ENCODE data around the gene USP22.
"Not testable (repeated sequence)": the region's sequence is repeated elsewhere in the genome, so short reads cannot be mapped to it uniquely, and the experiment has no call there.

The USP22 gene

DNA sequence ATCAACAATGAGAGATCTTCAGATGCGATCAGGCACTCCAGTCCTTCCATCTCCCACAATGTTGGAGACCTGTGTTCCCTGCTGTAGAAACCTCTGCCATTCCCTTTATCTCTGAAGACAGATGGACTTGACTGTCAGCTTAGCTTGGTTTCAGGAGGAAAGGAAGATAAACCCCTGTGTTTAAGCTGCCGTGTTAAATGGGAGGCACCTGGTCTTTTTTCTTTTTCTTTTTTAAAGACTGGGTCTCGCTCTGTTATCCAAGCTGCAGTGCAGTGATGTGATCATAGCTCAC is 63.1 kb downstream of the USP22 start:
- Histone ChIP-seq H3F3A (ENCODE audit: control insufficient read depth, insufficient read depth) (no peaks in the 10 kb centered on the region), H3K4me2 (ENCODE audit: low read length) (no peak overlapping the region), H3K9me2 (replicated peaks; ENCODE audit: control insufficient read depth, low read length) (no peaks in the 10 kb centered on the region), H3K27me3 (ENCODE audit: control insufficient read depth, low read length) (peaks cover 7% of the 10 kb centered on the region), H4K20me1 (ENCODE audit: control insufficient read depth, insufficient read depth, low read depth, low read length) (0 out of 2 replicates have a peak, but pooled peaks cover 3% of the 10 kb centered on the region), H3K9me3 (ENCODE audit: control insufficient read depth, insufficient read depth, low read length) (no peaks in the 10 kb centered on the region), H3K79me2 (ENCODE audit: control insufficient read depth, low read length) (no peaks in the 10 kb centered on the region), H3K36me3 (ENCODE audit: control insufficient read depth, low read length) (no peaks in the 10 kb centered on the region), H3K27ac (ENCODE audit: low read depth, low read length) (no peak overlapping the region), H3K4me3 (ENCODE audit: low read length) (no peak overlapping the region), H3K4me1 (ENCODE audit: control insufficient read depth, low read length) (no peaks in the 10 kb centered on the region)
- no peak for TF ChIP-seq EZH2phosphoT487 (IDR thresholded peaks at IDR 0.05; ENCODE audit: borderline replicate concordance, low read length)
- TF ChIP-seq, protein P1, sequence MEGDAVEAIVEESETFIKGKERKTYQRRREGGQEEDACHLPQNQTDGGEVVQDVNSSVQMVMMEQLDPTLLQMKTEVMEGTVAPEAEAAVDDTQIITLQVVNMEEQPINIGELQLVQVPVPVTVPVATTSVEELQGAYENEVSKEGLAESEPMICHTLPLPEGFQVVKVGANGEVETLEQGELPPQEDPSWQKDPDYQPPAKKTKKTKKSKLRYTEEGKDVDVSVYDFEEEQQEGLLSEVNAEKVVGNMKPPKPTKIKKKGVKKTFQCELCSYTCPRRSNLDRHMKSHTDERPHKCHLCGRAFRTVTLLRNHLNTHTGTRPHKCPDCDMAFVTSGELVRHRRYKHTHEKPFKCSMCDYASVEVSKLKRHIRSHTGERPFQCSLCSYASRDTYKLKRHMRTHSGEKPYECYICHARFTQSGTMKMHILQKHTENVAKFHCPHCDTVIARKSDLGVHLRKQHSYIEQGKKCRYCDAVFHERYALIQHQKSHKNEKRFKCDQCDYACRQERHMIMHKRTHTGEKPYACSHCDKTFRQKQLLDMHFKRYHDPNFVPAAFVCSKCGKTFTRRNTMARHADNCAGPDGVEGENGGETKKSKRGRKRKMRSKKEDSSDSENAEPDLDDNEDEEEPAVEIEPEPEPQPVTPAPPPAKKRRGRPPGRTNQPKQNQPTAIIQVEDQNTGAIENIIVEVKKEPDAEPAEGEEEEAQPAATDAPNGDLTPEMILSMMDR (IDR thresholded peaks at IDR 0.05; ENCODE audit: low read depth, low read length, poor library complexity, severe bottlenecking) = no peak

DNA sequence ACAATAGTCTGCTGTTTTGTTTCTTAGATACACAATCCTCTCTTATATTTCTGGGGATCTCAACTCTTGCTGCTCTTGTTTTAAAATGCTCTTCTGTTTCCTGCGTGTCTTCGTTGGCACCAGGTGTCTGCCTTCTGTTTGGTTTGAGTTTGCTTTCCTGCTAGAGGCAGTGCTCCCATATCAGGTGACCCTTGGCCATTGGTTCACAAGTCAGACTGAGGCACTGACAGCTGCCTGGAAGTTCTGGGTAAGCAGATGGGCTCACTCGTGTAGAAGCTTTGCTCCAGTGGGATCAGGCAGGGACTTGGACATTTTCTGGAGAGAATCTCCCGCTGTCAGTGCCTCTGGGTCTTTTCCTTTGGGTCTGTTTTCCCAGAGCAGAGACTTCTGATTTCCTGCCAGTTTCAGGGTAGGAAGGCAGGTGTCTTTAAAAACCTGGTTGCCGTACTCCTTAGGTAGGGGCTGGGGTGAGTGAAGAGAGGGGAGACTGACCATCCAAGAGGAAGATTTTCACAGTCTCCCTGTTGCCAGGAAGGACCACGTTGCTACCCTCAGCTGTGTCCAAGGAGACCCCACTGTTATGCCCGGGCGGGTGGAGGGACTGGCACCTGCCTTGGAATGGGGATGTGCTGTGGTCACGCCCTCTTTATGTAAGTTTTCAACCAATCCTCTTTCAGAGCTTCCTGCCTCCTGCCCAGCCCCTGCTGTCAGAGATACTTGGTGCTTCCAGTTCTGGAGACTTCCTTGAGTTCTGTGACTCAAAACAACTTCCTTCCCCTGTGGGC is 63.6 kb downstream of the USP22 start:
- not testable (repeated sequence) for H3K9me3 ChIP-seq (ENCODE audit: control insufficient read depth, insufficient read depth, low read length); H3K4me1 ChIP-seq (ENCODE audit: control insufficient read depth, low read length); H3K9me2 ChIP-seq (replicated peaks; ENCODE audit: control insufficient read depth, low read length); H4K20me1 ChIP-seq (ENCODE audit: control insufficient read depth, insufficient read depth, low read depth, low read length); H3K36me3 ChIP-seq (ENCODE audit: control insufficient read depth, low read length); H3F3A ChIP-seq (ENCODE audit: control insufficient read depth, insufficient read depth); H3K79me2 ChIP-seq (ENCODE audit: control insufficient read depth, low read length); H3K4me2 ChIP-seq (ENCODE audit: low read length); H3K27ac ChIP-seq (ENCODE audit: low read depth, low read length); H3K4me3 ChIP-seq (ENCODE audit: low read length)
- peaks cover 11% of the 10 kb centered on the region for H3K27me3 ChIP-seq (ENCODE audit: control insufficient read depth, low read length)

DNA sequence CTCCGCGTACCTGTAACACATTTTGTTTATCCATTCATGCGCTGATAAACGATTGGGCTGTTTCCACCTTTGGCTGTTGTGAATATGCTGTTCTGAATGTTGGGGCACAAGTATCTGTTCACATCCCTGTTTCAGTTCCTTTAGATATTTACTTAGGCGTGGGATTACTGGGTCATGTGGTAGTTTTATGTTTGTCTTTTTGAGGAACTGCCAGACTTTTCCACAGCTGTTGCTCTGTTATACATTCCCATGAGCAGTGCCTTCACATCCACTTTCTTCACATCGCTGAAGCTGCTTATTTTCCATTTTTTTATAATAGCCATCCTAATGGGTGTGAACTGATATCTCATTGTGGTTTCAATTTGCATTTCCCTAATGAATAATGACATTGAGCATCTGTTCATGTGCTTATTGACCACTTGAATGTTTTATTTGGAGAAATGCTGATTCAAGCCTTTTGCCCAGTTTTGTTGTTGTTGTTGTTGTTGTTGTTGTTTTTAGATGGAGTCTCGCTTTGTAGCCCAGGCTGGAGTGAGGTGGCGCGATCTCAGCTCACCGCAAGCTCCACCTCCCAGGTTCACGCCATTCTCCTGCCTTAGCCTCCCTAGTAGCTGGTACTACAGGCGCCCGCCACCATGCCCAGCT is 65.1 kb downstream of the USP22 start:
- not testable (repeated sequence) for H3F3A ChIP-seq (ENCODE audit: control insufficient read depth, insufficient read depth); H3K27ac ChIP-seq (ENCODE audit: low read depth, low read length); H3K9me3 ChIP-seq (ENCODE audit: control insufficient read depth, insufficient read depth, low read length); H3K4me1 ChIP-seq (ENCODE audit: control insufficient read depth, low read length); H3K36me3 ChIP-seq (ENCODE audit: control insufficient read depth, low read length); H3K79me2 ChIP-seq (ENCODE audit: control insufficient read depth, low read length); H3K4me3 ChIP-seq (ENCODE audit: low read length); H4K20me1 ChIP-seq (ENCODE audit: control insufficient read depth, insufficient read depth, low read depth, low read length); H3K9me2 ChIP-seq (replicated peaks; ENCODE audit: control insufficient read depth, low read length); H3K4me2 ChIP-seq (ENCODE audit: low read length)
- peaks cover 13% of the 10 kb centered on the region for H3K27me3 ChIP-seq (ENCODE audit: control insufficient read depth, low read length)

GRCh38 chr17:20975566-20975965 is 67.2 kb downstream of the USP22 start:
- no peaks in the 10 kb centered on the region for H3F3A ChIP-seq (ENCODE audit: control insufficient read depth, insufficient read depth)
- TF ChIP-seq, protein P1 (IDR thresholded peaks at IDR 0.05; ENCODE audit: low read depth, low read length, poor library complexity, severe bottlenecking) = no peak
- TF ChIP-seq EZH2phosphoT487 (IDR thresholded peaks at IDR 0.05; ENCODE audit: borderline replicate concordance, low read length) = no peak
- H3K27me3 ChIP-seq (ENCODE audit: control insufficient read depth, low read length) = peaks cover 20% of the 10 kb centered on the region
- H4K20me1 ChIP-seq (ENCODE audit: control insufficient read depth, insufficient read depth, low read depth, low read length) = 0 out of 2 replicates have a peak, but pooled peaks cover 3% of the 10 kb centered on the region
- H3K9me2 ChIP-seq (replicated peaks; ENCODE audit: control insufficient read depth, low read length) = no peaks in the 10 kb centered on the region
- H3K4me2 ChIP-seq (ENCODE audit: low read length) = no peak overlapping the region
- H3K79me2 ChIP-seq (ENCODE audit: control insufficient read depth, low read length) = no peaks in the 10 kb centered on the region
- no peak overlapping the region for H3K4me3 ChIP-seq (ENCODE audit: low read length)
- no peaks in the 10 kb centered on the region for H3K4me1 ChIP-seq (ENCODE audit: control insufficient read depth, low read length)
- no peaks in the 10 kb centered on the region for H3K36me3 ChIP-seq (ENCODE audit: control insufficient read depth, low read length)
- H3K27ac ChIP-seq (ENCODE audit: low read depth, low read length) = no peak overlapping the region
- no peaks in the 10 kb centered on the region for H3K9me3 ChIP-seq (ENCODE audit: control insufficient read depth, insufficient read depth, low read length)

All from DOHH2 (cell line).